IMR-90 (cell line): Measurements from ENCODE around the gene CFDP1. TPM values are rescaled to one million over a fixed set of nuclear protein-coding genes. Genes with fewer than 3 reads are reported as not detected.

Experiments used
- ATAC-seq: fragments of 200-7000 bp; cut with Tn5 transposase; 2 replicates; pipeline ENCODE4 v1.9.1; 2020; ENCODE audit warnings: low read depth, mild to moderate bottlenecking, moderate library complexity
- BruUV-seq: library from RNA; stranded (reverse); fragments of 400-500 nt; replicated peaks from 2 replicates; lab custom pipeline; 2021; lab: Mats Ljungman, UMichigan
- CTCF ChIA-PET: fragments of 300-600 bp; formaldehyde crosslinking; extraction: SDS; loops from one replicate; lab custom pipeline; 2021; ENCODE audit warnings: antibody characterized with exemption; lab: Yijun Ruan, JAX
- POLR2A ChIA-PET: fragments of 300-600 bp; sonication (Branson Sonifier 250); formaldehyde crosslinking; loops from one replicate; lab custom pipeline; 2022; ENCODE audit warnings: antibody characterized with exemption; ENCODE audit not compliant: unreplicated experiment; lab: Charles Lee
- DNase-seq: peaks from one replicate; pipeline ENCODE4 v3.0.0; 2013
- H2AFZ ChIP-seq: replicated peaks from 2 replicates; pipeline ENCODE3; 2013; ENCODE audit warnings: low read length, mild to moderate bottlenecking; ENCODE audit not compliant: poor library complexity
- H2AK5ac ChIP-seq: 2 replicates; pipeline ENCODE4 v1.6.1; 2013; ENCODE audit warnings: low read depth, low read length, inconsistent platforms
- H2AK9ac ChIP-seq: replicated peaks from 2 replicates; pipeline ENCODE3; 2013; ENCODE audit warnings: mild to moderate bottlenecking, low read depth, low read length, moderate library complexity; ENCODE audit not compliant: poor library complexity
- H2BK120ac ChIP-seq: 2 replicates; pipeline ENCODE4 v1.6.1; 2013; ENCODE audit warnings: low read depth, low read length, inconsistent platforms
- H2BK15ac ChIP-seq: 3 replicates; pipeline ENCODE4 v1.6.1; 2013; ENCODE audit warnings: low read depth, low read length, inconsistent platforms
- H2BK20ac ChIP-seq: 2 replicates; pipeline ENCODE4 v1.6.1; 2013; ENCODE audit warnings: low read depth, mild to moderate bottlenecking, inconsistent platforms, low read length, moderate library complexity
- H2BK5ac ChIP-seq: 2 replicates; pipeline ENCODE4 v1.6.1; 2013; ENCODE audit warnings: mild to moderate bottlenecking, low read depth, low read length, inconsistent platforms; ENCODE audit not compliant: poor library complexity, severe bottlenecking
- H3K14ac ChIP-seq: replicated peaks from 2 replicates; pipeline ENCODE4 v1.6.1; 2013; ENCODE audit warnings: low read depth, low read length, inconsistent platforms
- H3K18ac ChIP-seq: 2 replicates; pipeline ENCODE4 v1.6.1; 2013; ENCODE audit warnings: low read depth, low read length, control low read depth
- H3K23ac ChIP-seq: 2 replicates; pipeline ENCODE4 v1.6.1; 2013; ENCODE audit warnings: low read depth, low read length, inconsistent platforms
- H3K27ac ChIP-seq: 2 replicates; pipeline ENCODE4 v1.5.1; 2013; ENCODE audit warnings: mild to moderate bottlenecking, control low read depth, low read length; ENCODE audit not compliant: insufficient read depth
- H3K27me3 ChIP-seq: 2 replicates; pipeline ENCODE4 v1.6.1; 2013; ENCODE audit warnings: low read length; ENCODE audit not compliant: control insufficient read depth, insufficient read depth
- H3K36me3 ChIP-seq: 2 replicates; pipeline ENCODE4 v1.6.1; 2013; ENCODE audit warnings: low read length, mixed read lengths; ENCODE audit not compliant: control insufficient read depth, insufficient read depth
- H3K4ac ChIP-seq: 2 replicates; pipeline ENCODE4 v1.6.1; 2013; ENCODE audit warnings: low read depth, low read length, inconsistent platforms
- H3K4me1 ChIP-seq: 2 replicates; pipeline ENCODE4 v1.6.1; 2013; ENCODE audit warnings: low read length, mixed read lengths; ENCODE audit not compliant: control insufficient read depth, insufficient read depth
- H3K4me2 ChIP-seq: 2 replicates; pipeline ENCODE4 v1.6.1; 2013; ENCODE audit warnings: low read depth, mild to moderate bottlenecking, control low read depth, low read length, moderate library complexity
- H3K4me3 ChIP-seq: 2 replicates; pipeline ENCODE4 v1.5.1; 2013; ENCODE audit warnings: low read depth, mild to moderate bottlenecking, control low read depth, low read length, moderate library complexity; ENCODE audit not compliant: insufficient read depth
- H3K56ac ChIP-seq: 2 replicates; pipeline ENCODE4 v1.6.1; 2013; ENCODE audit warnings: low read length, inconsistent platforms; ENCODE audit not compliant: insufficient read depth; ENCODE audit errors: extremely low read depth
- H3K79me1 ChIP-seq, 2 experiments: 2 replicates each; pipeline ENCODE4 v1.6.1; 2013; ENCODE audit warnings: low read length in 2 of 2, inconsistent platforms in 1 of 2, low read depth in 1 of 2
- H3K9ac ChIP-seq: 2 replicates; pipeline ENCODE4 v1.6.1; 2013; ENCODE audit warnings: low read depth, low read length, control low read depth
- H3K9me1 ChIP-seq: 2 replicates; pipeline ENCODE4 v1.6.1; 2013; ENCODE audit warnings: low read length, inconsistent platforms; ENCODE audit not compliant: insufficient read depth
- H3K9me3 ChIP-seq: 2 replicates; pipeline ENCODE4 v1.6.1; 2013; ENCODE audit warnings: low read length; ENCODE audit not compliant: control insufficient read depth, insufficient read depth
- H4K20me1 ChIP-seq: 2 replicates; pipeline ENCODE4 v1.6.1; 2013; ENCODE audit warnings: low read length, inconsistent platforms; ENCODE audit not compliant: insufficient read depth
- H4K5ac ChIP-seq: 2 replicates; pipeline ENCODE4 v1.6.1; 2013; ENCODE audit warnings: mild to moderate bottlenecking, low read depth, low read length, control low read depth
- H4K8ac ChIP-seq, 2 experiments: 2 replicates each; pipeline ENCODE4 v1.6.1; 2013; ENCODE audit warnings: low read depth in 2 of 2, low read length in 2 of 2, control low read depth in 1 of 2, inconsistent platforms in 1 of 2
- H4K91ac ChIP-seq: 2 replicates; pipeline ENCODE4 v1.6.1; 2013; ENCODE audit warnings: low read depth, low read length, inconsistent platforms; ENCODE audit not compliant: insufficient read depth
- BHLHE40 ChIP-seq: fragments of 150-350 bp; IDR thresholded peaks from 2 replicates; pipeline ENCODE4 v1.6.1; 2016; ENCODE audit warnings: mild to moderate bottlenecking, low read depth, low read length
- RAD21 ChIP-seq: IDR thresholded peaks from 2 replicates; pipeline ENCODE4 v1.6.1; 2012; ENCODE audit warnings: low read length, improper control_type of control experiment
- RCOR1 ChIP-seq: IDR thresholded peaks from 2 replicates; pipeline ENCODE4 v1.6.1; 2012; ENCODE audit warnings: mild to moderate bottlenecking, low read length, improper control_type of control experiment; ENCODE audit not compliant: insufficient replicate concordance
- WGBS, 2 experiments: methylation state at CpG; one replicate each; pipeline versions ENCODE4 v1.1.5 to v1.1.7; 2013; ENCODE audit warnings: missing lambda C conversion rate in 2 of 2; ENCODE audit not compliant: insufficient read length in 1 of 2; ENCODE audit errors: extremely low coverage in 2 of 2; 5-methylcytosine and 5-hydroxymethylcytosine counted together
- dilution Hi-C: fragments of 300-500 bp; cut with HindIII; formaldehyde crosslinking; loops from one replicate; pipeline ENCODE4 v1.14.3; 2018; ENCODE audit warnings: low sequenced_read_pairs; ENCODE audit not compliant: unreplicated experiment
- in situ Hi-C: fragments of 300-500 bp; cut with MboI; formaldehyde crosslinking; loops from 3 replicates; pipeline ENCODE4 v1.14.3; 2019; ENCODE audit warnings: low sequenced_read_pairs, inconsistent platforms, mixed read lengths
- intact Hi-C: fragments of 100-400 bp; cut with micrococcal nuclease; formaldehyde crosslinking; loops from 2 replicates; pipeline ENCODE4 v1.10.0; 2022
- polyA plus RNA-seq, 3 experiments: library from polyadenylated mRNA; depleted of rRNA; stranded (reverse); fragments of >200 nt; gene quantifications; 2 replicates each; pipeline ENCODE4 v1.2.3, GENCODE V29; 2012; ENCODE audit warnings: low replicate concordance in 1 of 3
- total RNA-seq: library from RNA; depleted of rRNA; stranded (reverse); fragments of >200 nt; gene quantifications from 2 replicates; pipeline ENCODE4 v1.2.3, GENCODE V29; 2012
- TF ChIP-seq, protein P1 (sequence below): fragments of 150-350 bp; IDR thresholded peaks from 2 replicates; pipeline ENCODE4 v1.6.1; 2016; ENCODE audit warnings: low read depth, mild to moderate bottlenecking, low read length, moderate library complexity, borderline replicate concordance

The CFDP1 gene
- total and polyA plus RNA-seq, 2 of the 4 experiments (the other 2 are of a cell fraction): 15.6 to 38.7 TPM

DNA sequence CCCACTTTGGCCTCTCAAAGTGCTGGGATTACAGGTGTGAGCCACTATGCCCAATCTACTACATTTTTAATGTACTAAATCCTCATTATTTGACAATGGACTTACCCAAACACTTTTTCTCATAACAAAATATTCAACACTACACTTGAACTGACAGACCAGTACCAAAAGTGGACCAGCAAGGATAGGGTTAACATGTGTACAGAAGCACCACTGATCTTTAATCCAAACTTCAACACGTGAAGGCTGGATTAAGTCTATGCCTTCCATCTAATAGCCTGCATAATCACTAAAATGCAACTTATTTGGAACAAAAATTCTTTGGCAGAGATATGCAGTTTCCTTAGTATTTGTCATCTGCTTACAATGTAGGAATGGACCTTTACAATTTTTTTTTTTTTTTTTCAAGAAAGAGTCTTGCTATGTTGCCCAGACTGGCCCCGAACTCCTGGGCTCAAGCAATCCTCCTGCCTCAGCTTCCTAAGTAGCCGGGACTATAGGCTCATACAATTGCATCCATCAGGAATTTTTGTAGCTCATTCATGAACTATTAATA lies 121.8 kb downstream of the CFDP1 start:
- Histone ChIP-seq H3K4me1 (peaks cover 6% of the 10 kb centered on the region), H3K27ac (no peak overlapping the region)

More for the DNA sequence above, 121.8 kb downstream of the CFDP1 start:
- H4K8ac ChIP-seq: peak overlapping the region in 1 of 2 experiments; percentile 44; a peak in 2 of 4 replicates
- no peaks in the 10 kb centered on the region for H3K9me3 ChIP-seq
- H3K56ac ChIP-seq: no peak overlapping the region
- TF ChIP-seq BHLHE40: no peak
- TF ChIP-seq, protein P1, sequence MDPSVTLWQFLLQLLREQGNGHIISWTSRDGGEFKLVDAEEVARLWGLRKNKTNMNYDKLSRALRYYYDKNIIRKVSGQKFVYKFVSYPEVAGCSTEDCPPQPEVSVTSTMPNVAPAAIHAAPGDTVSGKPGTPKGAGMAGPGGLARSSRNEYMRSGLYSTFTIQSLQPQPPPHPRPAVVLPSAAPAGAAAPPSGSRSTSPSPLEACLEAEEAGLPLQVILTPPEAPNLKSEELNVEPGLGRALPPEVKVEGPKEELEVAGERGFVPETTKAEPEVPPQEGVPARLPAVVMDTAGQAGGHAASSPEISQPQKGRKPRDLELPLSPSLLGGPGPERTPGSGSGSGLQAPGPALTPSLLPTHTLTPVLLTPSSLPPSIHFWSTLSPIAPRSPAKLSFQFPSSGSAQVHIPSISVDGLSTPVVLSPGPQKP: no peak
- no peak for TF ChIP-seq RAD21
- no peak for TF ChIP-seq RCOR1
- H2AK9ac ChIP-seq: no peak overlapping the region
- H3K36me3 ChIP-seq: peaks cover 1% of the 10 kb centered on the region
- H2BK120ac ChIP-seq: peak overlapping the region; percentile 38
- no CpG with 5 or more reads among the region's 3 CpGs for WGBS, 2 experiments
- peak; percentile 36 for DNase-seq
- intact Hi-C loops: no loop called here
- H3K18ac ChIP-seq: peak overlapping the region; percentile 66; the same call in 1 of the 2 replicates
- in situ Hi-C loops: no loop called here
- POLR2A ChIA-PET: no interaction called here
- H4K5ac ChIP-seq: no peak overlapping the region
- dilution Hi-C loops: no loop called here
- 0 out of 2 replicates have a peak overlapping the region, but pooled peaks have one; percentile 56 for H2AK5ac ChIP-seq
- H2BK5ac ChIP-seq: no peak overlapping the region
- H4K91ac ChIP-seq: peak overlapping the region; percentile 25
- 0 out of 2 replicates have a peak overlapping the region, but pooled peaks have one; percentile 37 for H3K23ac ChIP-seq
- 0 out of 2 replicates have a peak overlapping the region, but pooled peaks have one; percentile 26 for H3K4ac ChIP-seq
- H3K9ac ChIP-seq: no peak overlapping the region
- H3K4me3 ChIP-seq: no peak overlapping the region
- peaks cover 9 to 29% of the 10 kb centered on the region in 2 experiments; a peak in 3 of 4 replicates for H3K79me1 ChIP-seq
- CTCF ChIA-PET: interaction anchor here (1.0 kb wide), 1 partner anchor 78 kb away, joined by 4 read pairs; no protein-coding TSS in a partner anchor
- H3K9me1 ChIP-seq: peaks cover 5% of the 10 kb centered on the region
- no TSS peak for BruUV-seq
- no peak overlapping the region for H3K4me2 ChIP-seq
- H3K27me3 ChIP-seq: no peaks in the 10 kb centered on the region
- peak overlapping the region; percentile 52; the same call in 1 of the 2 replicates for H2BK20ac ChIP-seq
- peak; percentile 79 for ATAC-seq
- H4K20me1 ChIP-seq: no peaks in the 10 kb centered on the region
- no peak overlapping the region for H2AFZ ChIP-seq
- peak overlapping the region; percentile 41; the same call in 1 of the 2 replicates for H3K14ac ChIP-seq
- H2BK15ac ChIP-seq: peak overlapping the region; percentile 38; the same call in 1 of the 3 replicates
